Esophagus muscularis mucosa (tissue), 3 donors: ENCODE results near the gene ASB5.

Source experiments
- CTCF ChIP-seq, 3 experiments: fragments of 200-600 bp in 2 of 3; fragments of 450-650 bp in 1 of 3; sonication (generic) in 2 of 3; IDR thresholded peaks; one replicate each; pipeline ENCODE4 v1.5.1; 2017 to 2019; ENCODE audit warnings: antibody characterized with exemption in 3 of 3, mild to moderate bottlenecking in 2 of 3, moderate library complexity in 1 of 3
- POLR2A ChIP-seq: fragments of 450-650 bp; IDR thresholded peaks from one replicate; pipeline ENCODE4 v1.6.1; 2017; ENCODE audit warnings: antibody characterized with exemption, moderate library complexity, mild to moderate bottlenecking, low read depth

GRCh38 chr4:176290520-176290919, 21.5 kb upstream of the ASB5 start:
- no peak for TF ChIP-seq CTCF (IDR thresholded peaks at IDR 0.05)
- no peak for TF ChIP-seq POLR2A
